ENCODE measurements around the gene GPR61.

DNA sequence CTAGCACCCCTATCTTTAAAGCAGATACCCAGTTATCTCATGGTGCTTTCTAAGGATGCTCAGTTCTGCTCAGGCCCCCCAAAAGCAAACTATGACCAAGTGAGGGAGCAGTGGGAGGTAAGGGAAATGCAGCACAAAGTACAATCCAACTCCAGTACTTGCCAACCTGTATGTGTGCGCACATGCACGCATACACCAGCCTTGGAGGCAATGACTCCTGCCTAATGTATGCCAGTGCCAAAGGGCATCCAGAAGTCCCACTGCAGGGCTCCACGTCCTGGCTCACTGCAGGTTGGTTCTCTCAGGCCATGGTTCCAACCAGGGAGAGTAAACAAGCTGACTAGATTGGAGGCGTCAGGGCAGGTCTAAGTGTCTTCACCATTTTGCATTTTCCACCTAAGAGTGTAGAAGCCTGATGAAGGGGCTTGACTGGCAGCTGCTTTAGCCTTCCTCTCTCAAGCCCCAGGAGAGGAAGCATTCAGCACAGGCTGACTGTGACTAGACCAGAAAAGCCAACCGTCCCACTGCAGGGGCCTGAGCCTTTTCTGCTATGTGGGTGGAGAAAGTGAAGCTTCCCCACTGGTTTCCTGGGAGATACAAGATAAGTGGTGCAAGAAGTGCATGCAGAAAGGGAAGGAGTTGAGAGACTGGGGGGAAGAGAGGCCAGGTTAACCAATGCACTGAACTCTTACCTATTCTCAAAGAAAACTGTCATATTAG is 37.9 kb upstream of the GPR61 start:
- TF ChIP-seq, protein P1, sequence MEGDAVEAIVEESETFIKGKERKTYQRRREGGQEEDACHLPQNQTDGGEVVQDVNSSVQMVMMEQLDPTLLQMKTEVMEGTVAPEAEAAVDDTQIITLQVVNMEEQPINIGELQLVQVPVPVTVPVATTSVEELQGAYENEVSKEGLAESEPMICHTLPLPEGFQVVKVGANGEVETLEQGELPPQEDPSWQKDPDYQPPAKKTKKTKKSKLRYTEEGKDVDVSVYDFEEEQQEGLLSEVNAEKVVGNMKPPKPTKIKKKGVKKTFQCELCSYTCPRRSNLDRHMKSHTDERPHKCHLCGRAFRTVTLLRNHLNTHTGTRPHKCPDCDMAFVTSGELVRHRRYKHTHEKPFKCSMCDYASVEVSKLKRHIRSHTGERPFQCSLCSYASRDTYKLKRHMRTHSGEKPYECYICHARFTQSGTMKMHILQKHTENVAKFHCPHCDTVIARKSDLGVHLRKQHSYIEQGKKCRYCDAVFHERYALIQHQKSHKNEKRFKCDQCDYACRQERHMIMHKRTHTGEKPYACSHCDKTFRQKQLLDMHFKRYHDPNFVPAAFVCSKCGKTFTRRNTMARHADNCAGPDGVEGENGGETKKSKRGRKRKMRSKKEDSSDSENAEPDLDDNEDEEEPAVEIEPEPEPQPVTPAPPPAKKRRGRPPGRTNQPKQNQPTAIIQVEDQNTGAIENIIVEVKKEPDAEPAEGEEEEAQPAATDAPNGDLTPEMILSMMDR (optimal IDR thresholded peaks at IDR 0.05 in 1 of 3, IDR thresholded peaks at IDR 0.05 in 1 of 3, conservative IDR thresholded peaks at IDR 0.05 in 1 of 3; ENCODE audit: extremely low read depth in 1 of 3, insufficient read depth in 2 of 3, low read length in 3 of 3), result no peak
- TF ChIP-seq EZH2 (IDR thresholded peaks at IDR 0.05; ENCODE audit: low read length), result no peak

All from keratinocyte (primary cell).